ENCODE measurements around the gene RNASEH2A. TPM values are rescaled to one million over a fixed set of nuclear protein-coding genes. Genes with fewer than 3 reads are reported as not detected.

Gene RNASEH2A
- total and polyA plus RNA-seq, 2 donors (not counting 1 experiment from before 2014, with no cell fraction given): 14.5 to 18.9 TPM

DNA sequence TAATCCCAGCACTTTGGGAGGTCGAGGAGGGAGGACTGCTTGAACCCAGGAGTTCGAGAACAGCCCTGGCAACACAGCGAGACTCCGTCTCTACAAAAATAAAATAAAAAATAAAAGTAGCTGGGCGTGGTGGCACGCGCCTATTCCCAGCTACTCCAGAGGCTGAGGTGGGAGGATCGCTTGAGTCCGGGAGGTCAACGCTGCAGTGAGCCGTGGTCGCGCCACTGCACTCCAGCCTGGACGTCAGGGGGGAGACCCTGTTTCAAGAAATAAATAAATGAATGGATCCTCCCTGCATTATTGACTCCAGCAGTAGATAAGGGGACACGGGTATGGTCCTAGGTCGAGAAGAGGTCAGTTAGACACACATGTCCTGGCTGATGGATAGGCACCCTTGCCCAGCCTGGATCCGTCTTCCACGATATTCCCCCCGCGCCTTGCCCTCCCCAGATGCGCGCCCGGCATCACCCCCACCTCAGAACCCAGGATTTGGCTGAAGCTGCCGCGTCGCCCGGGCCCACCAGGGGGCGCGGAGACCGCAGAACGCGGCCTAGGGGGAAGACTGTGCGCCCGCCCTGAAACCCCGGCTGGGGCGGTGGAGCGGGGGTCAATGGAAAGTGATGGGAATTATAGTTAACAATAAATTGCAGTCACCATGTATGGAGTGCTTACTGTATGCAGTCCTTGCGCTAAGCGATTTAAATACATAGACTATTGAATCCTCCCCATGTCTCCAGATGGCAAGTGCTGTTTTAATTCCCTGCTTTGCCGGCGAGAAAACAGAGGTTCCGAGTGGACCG, 29.0 kb upstream of the RNASEH2A start:
- Mint-ChIP-seq H3K9me3 (ENCODE audit: insufficient read depth) (no peaks in the 10 kb centered on the region), H3K4me3 (peak overlapping the region; percentile 88), H3K4me1 (peaks cover 48% of the 10 kb centered on the region), H3K27me3 (no peaks in the 10 kb centered on the region), H3K27ac (peak overlapping the region; percentile 84)
- intact Hi-C loops (cut with micrococcal nuclease): loop anchor here (1.0 kb wide), 1 partner anchor 19 kb away; no protein-coding TSS in a partner anchor
- Histone ChIP-seq H3K4me1 (ENCODE audit: control insufficient read depth in 2 of 2, insufficient read depth in 2 of 2, low read length in 2 of 2) (peaks cover 27 to 47% of the 10 kb centered on the region in 2 donors), H4K20me1 (ENCODE audit: control insufficient read depth, insufficient read depth, low read length, poor library complexity, severe bottlenecking) (no peaks in the 10 kb centered on the region), H2AFZ (ENCODE audit: insufficient read depth, low read depth, low read length, poor library complexity, severe bottlenecking) (no peak overlapping the region), H3K27me3 (replicated peaks in 1 of 4; ENCODE audit: control extremely low read depth in 1 of 4, control insufficient read depth in 3 of 4, insufficient read depth in 4 of 4, low read length in 3 of 4) (no peaks in the 10 kb centered on the region), H3K9ac (ENCODE audit: low read length) (peak overlapping the region; percentile 78), H3K27ac (ENCODE audit: low read length in 2 of 2) (peak overlapping the region; percentile 83 to 86), H3K9me3 (ENCODE audit: control extremely low read depth in 1 of 3, control insufficient read depth in 2 of 3, insufficient read depth in 1 of 3, low read length in 2 of 3) (no peaks in the 10 kb centered on the region), H3K79me2 (ENCODE audit: control insufficient read depth, insufficient read depth, low read length) (peaks cover 2% of the 10 kb centered on the region), H3K36me3 (replicated peaks in 1 of 2; ENCODE audit: control extremely low read depth in 1 of 2, control insufficient read depth in 1 of 2, extremely low read depth in 1 of 2, insufficient read depth in 2 of 2, low read length in 1 of 2) (no peaks in the 10 kb centered on the region), H3K4me3 (ENCODE audit: control extremely low read depth in 1 of 5, extremely low read depth in 1 of 5, insufficient read depth in 1 of 5, low read depth in 2 of 5, low read length in 4 of 5) (peak overlapping the region; percentile 63 to 89 (median 75)), H3K4me2 (replicated peaks; ENCODE audit: low read depth, low read length, poor library complexity, severe bottlenecking) (peak overlapping the region; percentile 95)
- DNase-seq: peak; percentile 90
- peak; percentile 29 for ATAC-seq (ENCODE audit: low read depth)
- ChIA-PET POLR2A (interaction anchor here (0.6 to 6.9 kb wide), 11 partner anchors 10 to 341 kb away, joined by 3 to 233 read pairs (median 7); partner anchors contain the start of genes DNASE2, GCDH, JUNB and NACC1), CTCF (interaction anchor here (0.6 to 27.9 kb wide), 9 partner anchors 10 to 70 kb away, joined by 3 to 1147 read pairs (median 8); partner anchors contain the start of genes JUNB, PRDX2, RNASEH2A and THSD8)
- 11% methylated on average over 36 of the region's 43 CpGs for WGBS (ENCODE audit: insufficient coverage)
- TF ChIP-seq, protein P1, sequence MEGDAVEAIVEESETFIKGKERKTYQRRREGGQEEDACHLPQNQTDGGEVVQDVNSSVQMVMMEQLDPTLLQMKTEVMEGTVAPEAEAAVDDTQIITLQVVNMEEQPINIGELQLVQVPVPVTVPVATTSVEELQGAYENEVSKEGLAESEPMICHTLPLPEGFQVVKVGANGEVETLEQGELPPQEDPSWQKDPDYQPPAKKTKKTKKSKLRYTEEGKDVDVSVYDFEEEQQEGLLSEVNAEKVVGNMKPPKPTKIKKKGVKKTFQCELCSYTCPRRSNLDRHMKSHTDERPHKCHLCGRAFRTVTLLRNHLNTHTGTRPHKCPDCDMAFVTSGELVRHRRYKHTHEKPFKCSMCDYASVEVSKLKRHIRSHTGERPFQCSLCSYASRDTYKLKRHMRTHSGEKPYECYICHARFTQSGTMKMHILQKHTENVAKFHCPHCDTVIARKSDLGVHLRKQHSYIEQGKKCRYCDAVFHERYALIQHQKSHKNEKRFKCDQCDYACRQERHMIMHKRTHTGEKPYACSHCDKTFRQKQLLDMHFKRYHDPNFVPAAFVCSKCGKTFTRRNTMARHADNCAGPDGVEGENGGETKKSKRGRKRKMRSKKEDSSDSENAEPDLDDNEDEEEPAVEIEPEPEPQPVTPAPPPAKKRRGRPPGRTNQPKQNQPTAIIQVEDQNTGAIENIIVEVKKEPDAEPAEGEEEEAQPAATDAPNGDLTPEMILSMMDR (IDR thresholded peaks at IDR 0.05): peak; percentile 99
- no peak for TF ChIP-seq EZH2 (IDR thresholded peaks at IDR 0.05; ENCODE audit: borderline replicate concordance, insufficient read depth, low read depth, low read length, poor library complexity, severe bottlenecking)
